ENCODE data around the gene SFMBT2.
"Not testable (repeated sequence)": the region's sequence is repeated elsewhere in the genome, so short reads cannot be mapped to it uniquely, and the experiment has no call there.

Gene SFMBT2

GRCh38 chr10:7258948-7259523, 151.8 kb downstream of the SFMBT2 start:
- no peak for DNase-seq

DNA sequence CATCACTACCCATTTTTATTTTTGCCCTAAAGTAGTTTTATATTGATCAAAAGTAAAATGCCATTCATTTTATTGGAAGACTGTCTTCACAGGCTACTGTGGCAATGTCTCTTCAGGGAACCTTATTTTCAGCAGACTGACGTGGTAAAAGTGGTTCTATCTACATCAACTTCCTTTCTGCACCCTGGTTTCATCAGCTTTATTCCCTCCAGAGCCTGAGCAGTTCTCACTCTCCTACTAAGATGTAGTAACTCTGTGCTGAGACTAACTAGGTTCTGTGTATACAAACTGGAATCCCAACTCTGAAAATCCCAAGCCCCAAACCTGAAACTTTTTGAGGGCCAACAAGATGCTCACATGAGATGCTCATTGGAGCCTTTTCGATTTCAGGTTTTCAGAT, 155.3 kb downstream of the SFMBT2 start:
- DNase-seq, result no peak

- no peak for DNase-seq
These were observed 159.0 kb downstream of the SFMBT2 start for GRCh38 chr10:7251696-7252465.

DNA sequence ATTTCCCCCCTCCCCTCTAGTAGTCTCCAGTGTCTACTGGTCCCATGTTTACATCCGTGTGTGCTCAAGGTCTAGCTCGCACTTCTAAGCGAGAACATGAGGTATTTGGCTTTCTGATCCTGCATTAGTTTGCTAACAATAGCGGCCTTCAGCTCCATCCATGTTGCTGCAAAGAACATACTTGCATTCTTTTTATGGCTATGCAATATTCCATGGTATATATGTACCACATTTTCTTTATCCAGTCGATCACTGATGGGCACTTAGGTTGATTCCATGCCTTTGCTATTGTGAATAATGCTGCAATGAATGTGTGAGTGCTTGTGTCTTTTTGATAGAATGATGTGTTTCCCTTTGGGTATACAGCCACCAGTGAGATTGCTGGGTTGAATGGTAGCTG, 160.6 kb downstream of the SFMBT2 start:
- DNase-seq, result no peak

GRCh38 chr10:7248585-7249164, 162.2 kb downstream of the SFMBT2 start:
- no peak for DNase-seq

DNA sequence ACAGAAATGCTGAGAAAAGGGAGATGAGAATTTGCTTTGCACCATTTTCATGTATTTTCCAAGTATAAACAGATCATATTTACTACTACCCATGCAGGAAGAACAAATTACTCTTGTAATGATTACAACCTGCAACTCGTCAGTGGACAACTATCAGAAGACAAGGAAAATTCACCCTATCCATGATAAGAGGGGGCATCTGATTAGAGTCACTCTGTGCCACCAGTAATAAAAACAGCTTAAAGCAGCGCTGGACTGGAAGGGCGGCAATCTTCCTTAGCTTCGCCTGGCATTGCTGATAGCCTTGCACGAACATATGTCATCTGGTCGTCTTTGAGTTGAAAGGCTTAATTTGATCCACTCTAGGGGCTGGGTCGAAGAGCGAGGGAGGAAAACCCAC, 162.7 kb downstream of the SFMBT2 start:
- no peak for DNase-seq

- no peak for DNase-seq
These were observed 165.3 kb downstream of the SFMBT2 start for GRCh38 chr10:7245505-7245904.

- no peak for DNase-seq
These were observed 167.0 kb downstream of the SFMBT2 start for GRCh38 chr10:7243873-7244272.

GRCh38 chr10:7243139-7243538, 167.7 kb downstream of the SFMBT2 start:
- DNase-seq, result no peak

GRCh38 chr10:7239312-7239985, 171.4 kb downstream of the SFMBT2 start:
- DNase-seq, result no peak

DNA sequence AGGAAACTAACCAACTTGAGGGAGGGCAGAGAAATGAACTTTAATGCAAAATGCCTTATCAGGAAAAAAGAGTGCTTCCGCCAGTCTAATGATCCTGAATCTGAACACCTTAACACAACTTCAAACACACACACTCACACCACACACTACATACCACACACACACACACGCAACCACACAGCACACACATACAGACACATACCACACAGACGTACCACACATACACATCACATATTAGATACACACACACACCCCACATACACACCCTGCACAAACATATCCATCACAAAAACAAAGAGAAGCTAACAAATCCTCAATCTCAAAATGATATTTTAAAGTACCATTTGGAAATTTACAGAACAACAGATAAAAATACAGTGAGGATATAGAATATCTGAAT, 175.5 kb downstream of the SFMBT2 start:
- no peak for DNase-seq

DNA sequence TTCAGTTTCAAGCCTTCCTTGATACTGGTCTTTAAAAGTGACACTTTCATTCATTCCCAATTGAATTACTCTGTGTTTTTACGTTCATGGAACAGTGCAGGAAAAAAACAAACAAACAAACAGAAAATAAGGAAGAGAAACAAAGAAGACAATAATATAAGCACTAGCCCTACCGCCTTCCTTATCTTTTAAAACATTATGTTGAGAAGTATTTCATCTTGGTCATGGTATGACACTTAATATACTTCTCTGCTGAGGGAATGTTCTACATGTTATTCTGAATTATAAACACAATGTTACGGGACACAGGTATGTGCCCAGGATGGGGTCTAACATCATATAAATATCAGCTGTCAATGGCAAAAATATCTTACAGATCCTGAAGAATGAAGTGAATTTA, 176.7 kb downstream of the SFMBT2 start:
- DNase-seq, result no peak

- no peak for DNase-seq
These were observed 177.4 kb downstream of the SFMBT2 start for GRCh38 chr10:7233259-7233991.

DNA sequence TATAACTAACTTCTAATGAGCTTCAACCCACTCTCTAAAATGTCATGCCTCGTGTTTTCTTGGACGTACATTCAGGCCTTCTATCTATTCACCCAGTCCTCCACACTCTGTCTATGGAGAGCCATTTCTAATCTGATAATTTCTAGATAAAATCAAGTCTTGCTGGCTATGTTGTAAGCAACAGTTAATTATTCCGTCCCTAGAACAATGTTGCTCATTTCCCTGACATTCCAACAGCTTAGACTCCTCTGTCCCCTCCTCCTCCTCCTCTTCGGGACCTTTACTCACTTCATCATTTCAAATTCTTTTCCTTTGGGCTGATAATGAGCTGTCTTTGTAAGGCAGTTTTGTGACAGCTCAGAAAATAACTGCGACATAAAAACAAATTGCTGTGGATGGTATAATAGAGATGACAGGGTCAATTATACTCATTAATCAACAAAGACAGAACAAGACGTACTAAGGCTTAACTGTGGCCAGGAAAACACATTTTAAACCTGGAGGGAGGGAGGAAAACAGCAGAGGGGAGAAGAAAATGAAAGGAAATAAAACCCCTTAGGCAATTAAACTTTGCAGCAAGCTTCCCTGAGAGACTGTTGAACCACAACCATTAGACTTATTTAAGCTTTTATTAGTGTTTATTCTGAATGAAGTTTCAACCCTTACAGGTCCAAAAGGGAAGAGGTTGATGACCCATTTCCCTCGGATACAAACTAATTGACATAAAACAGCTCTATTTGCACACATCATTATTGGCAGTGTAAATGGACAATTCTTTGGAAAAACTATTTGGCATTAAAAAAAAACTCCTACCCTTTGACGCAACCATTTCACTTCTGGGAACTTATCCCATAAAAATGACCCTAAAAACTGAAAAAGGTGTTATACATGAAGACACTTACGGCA, 179.1 kb downstream of the SFMBT2 start:
- DNase-seq, result no peak

- no peak for DNase-seq
These were observed 179.9 kb downstream of the SFMBT2 start for GRCh38 chr10:7230951-7231350.

DNA sequence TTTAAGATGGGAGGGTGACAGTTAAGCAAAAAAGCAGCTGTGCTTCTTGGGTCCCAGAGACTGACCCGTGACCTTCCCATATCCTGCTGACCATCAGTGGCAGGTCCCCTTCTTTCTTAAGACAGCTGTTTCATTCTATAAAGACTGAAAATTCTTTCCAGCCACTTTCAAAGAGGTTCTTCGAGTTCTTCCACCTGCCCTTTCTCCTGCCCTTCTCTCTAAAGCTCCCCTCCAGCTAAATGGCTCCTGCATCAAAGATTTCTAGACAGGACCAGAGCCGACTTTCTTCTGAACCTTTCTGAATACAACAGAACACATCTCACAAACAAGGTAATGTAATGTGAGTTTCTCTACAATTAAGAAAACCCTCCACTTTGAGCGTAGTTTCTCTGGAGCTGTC, 180.8 kb downstream of the SFMBT2 start:
- no peak for DNase-seq

DNA sequence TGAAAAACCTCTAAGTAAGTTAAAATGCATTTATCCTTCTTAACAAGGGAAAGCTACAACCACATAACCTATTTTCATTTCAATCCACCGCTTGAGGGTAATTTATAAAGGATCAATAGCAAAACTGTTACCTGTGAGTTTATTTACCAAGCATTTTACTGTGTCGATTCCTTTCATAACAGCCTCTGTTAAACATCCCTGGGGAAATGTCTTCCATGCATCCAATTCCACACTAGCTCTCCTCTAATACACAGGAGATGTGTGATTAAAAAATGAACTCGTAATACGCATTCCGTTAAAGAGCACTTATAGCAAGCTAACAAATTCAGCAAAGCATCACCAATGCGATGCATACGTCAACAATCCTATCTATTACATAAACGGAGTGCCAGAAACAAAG, 185.7 kb downstream of the SFMBT2 start:
- no peak for DNase-seq

DNA sequence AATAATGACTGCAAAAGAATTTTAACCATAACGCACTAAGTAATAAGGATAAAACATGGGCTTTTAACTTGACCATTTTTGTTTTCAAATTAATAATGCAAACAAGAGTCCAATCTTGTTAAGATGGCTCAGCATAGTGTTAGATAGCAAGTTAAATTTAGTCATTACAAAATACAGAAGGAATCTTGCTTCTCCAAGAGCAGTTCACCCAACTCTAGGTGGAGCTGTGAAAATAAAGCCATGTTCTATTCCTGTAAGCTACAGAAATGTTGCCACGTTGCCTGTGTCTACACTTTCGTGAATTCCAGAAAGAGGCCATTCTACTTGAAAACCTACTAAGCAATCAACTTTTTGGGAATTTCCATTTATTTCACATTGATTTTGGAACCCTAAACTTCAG, 191.9 kb downstream of the SFMBT2 start:
- DNase-seq, result no peak

DNA sequence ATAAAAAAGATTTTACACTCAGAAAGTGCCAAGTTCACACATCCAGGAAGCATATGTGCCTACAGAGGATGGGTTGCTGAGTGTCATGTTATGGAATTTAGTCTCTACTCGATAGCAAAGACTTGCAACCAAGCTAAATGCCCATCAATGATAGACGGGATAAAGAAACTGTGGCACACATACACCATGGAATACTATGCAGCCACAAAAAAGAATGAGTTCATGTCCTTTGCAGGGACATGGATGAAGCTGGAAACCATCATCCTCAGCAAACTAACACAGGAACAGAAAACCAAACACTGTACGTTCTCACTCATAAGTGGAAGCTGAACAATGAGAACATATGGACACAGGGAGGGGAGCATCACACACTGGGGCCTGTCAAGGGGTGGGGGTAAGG, 198.1 kb downstream of the SFMBT2 start:
- DNase-seq, result not testable (repeated sequence)

DNA sequence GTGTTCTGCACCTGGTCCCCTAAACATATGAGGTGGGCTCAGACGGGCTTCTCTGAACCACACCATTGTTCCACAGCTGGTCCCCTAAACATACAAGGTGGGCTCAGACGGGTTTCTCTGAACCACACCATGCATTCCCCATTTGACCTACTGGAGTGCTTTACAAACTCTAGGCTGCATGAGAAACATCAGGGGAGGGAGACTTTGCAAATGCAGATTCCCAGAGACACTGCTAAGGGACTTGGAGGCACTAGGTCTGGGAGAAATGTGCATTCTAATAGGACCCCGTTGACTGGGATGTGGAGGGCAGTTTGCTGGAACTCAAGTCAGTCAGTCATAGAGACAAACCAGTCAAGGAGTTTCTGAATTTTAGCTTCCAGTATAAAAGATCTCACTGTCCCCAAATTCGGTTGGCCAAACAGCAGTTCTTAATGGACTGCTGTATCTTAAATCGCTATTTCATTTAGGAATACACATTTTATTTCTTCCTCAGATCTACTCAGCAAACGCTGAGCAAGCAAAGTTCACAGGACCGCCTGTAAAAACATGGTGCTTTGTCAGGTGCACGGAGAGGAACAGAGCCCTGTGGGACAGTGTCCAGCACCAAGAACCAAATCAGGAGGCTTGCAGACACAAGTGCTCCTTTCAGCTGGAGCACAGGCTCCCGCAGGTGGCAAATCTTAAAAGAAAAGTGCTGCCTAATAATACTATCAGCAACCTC, 198.8 kb downstream of the SFMBT2 start:
- DNase-seq, result no peak

- DNase-seq, result no peak
These were observed 200.3 kb downstream of the SFMBT2 start for GRCh38 chr10:7210516-7210915.
